Measurements from ENCODE around the gene TUBGCP2.

The TUBGCP2 gene

GRCh38 chr10:133344236-133344635 lies 35.6 kb upstream of the TUBGCP2 start:
- no peak for DNase-seq

GRCh38 chr10:133343558-133343957 lies 34.9 kb upstream of the TUBGCP2 start:
- no peak for DNase-seq

GRCh38 chr10:133342942-133343341 lies 34.3 kb upstream of the TUBGCP2 start:
- DNase-seq: no peak

GRCh38 chr10:133341983-133342382 lies 33.3 kb upstream of the TUBGCP2 start:
- no peak for DNase-seq

GRCh38 chr10:133339708-133340380 lies 31.2 kb upstream of the TUBGCP2 start:
- no peak for DNase-seq

GRCh38 chr10:133338080-133339071 lies 29.7 kb upstream of the TUBGCP2 start:
- no peak for DNase-seq

GRCh38 chr10:133337370-133337725 lies 28.7 kb upstream of the TUBGCP2 start:
- no peak for DNase-seq

- peak in 45 of 56 donors; percentile 26 to 93 (median 70) for DNase-seq
These were observed 28.1 kb upstream of the TUBGCP2 start, which contains the start of gene CALY for GRCh38 chr10:133336577-133337369. TSS of gene CALY (minus strand) at chr10:133336896. CDS start at chr10:133328989, 7,907 bp downstream.

GRCh38 chr10:133336118-133336576 lies 27.5 kb upstream of the TUBGCP2 start:
- DNase-seq: peak in 1 of 56 donors; percentile 38

GRCh38 chr10:133335246-133336117 lies 26.8 kb upstream of the TUBGCP2 start:
- DNase-seq: peak in 39 of 56 donors; percentile 13 to 87 (median 61)

GRCh38 chr10:133334503-133335245 lies 26.0 kb upstream of the TUBGCP2 start:
- DNase-seq: no peak

GRCh38 chr10:133332936-133333699 lies 24.4 kb upstream of the TUBGCP2 start:
- DNase-seq: no peak

- DNase-seq: peak in 55 of 56 donors; percentile 23 to 92 (median 71)
These were observed 21.0 kb upstream of the TUBGCP2 start for GRCh38 chr10:133329491-133330202.

GRCh38 chr10:133328358-133329343 lies 20.0 kb upstream of the TUBGCP2 start:
- no peak for DNase-seq

- DNase-seq: no peak
These were observed 19.1 kb upstream of the TUBGCP2 start for GRCh38 chr10:133327651-133328357.
